CD4-positive, alpha-beta T cell (primary cell): ENCODE results near the gene DCAF8L2. TPM values are rescaled to one million over a fixed set of nuclear protein-coding genes. Genes with fewer than 3 reads are reported as not detected.
"Not testable (repeated sequence)": the region's sequence is repeated elsewhere in the genome, so short reads cannot be mapped to it uniquely, and the experiment has no call there.

Experiments
- ATAC-seq: fragments of 200-7000 bp; cut with Tn5 transposase; one replicate; pipeline ENCODE4 v1.10.0; 2022; ENCODE audit warnings: mild to moderate bottlenecking; ENCODE audit not compliant: poor library complexity
- CTCF ChIA-PET: fragments of 350-600 bp; sonication (Branson Sonifier 250); formaldehyde crosslinking; loops from one replicate; lab custom pipeline; 2021; ENCODE audit warnings: antibody characterized with exemption, inconsistent platforms; lab: Charles Lee
- POLR2A ChIA-PET: fragments of 350-600 bp; sonication (Branson Sonifier 250); formaldehyde crosslinking; loops from one replicate; lab custom pipeline; 2021; ENCODE audit warnings: antibody characterized with exemption, inconsistent platforms; lab: Charles Lee
- DNase-seq, 14 experiments: peaks; one replicate each; pipeline ENCODE4 v3.0.0-alpha.2; 2013 to 2020; ENCODE audit warnings: mixed read lengths in 2 of 14
- H3K27ac ChIP-seq, 2 donors: one replicate each; pipeline versions ENCODE4 v1.5.1 to v1.7.0; 2013; ENCODE audit warnings: low read length in 2 of 2, low read depth in 1 of 2, mild to moderate bottlenecking in 1 of 2
- H3K27me3 ChIP-seq, 2 experiments: 1 replicate in 1 of 2; 2 replicates in 1 of 2; pipeline versions ENCODE4 v1.6.1 to v1.7.0; 2013; ENCODE audit warnings: low read length in 2 of 2, control low read depth in 1 of 2, mild to moderate bottlenecking in 1 of 2, moderate library complexity in 1 of 2; ENCODE audit not compliant: insufficient read depth in 2 of 2, control insufficient read depth in 1 of 2
- H3K36me3 ChIP-seq: one replicate; pipeline ENCODE4 v1.6.1; 2013; ENCODE audit warnings: low read length, control low read depth; ENCODE audit not compliant: insufficient read depth
- H3K4me1 ChIP-seq: one replicate; pipeline ENCODE4 v1.6.1; 2013; ENCODE audit warnings: low read length, control low read depth; ENCODE audit not compliant: insufficient read depth
- H3K4me3 ChIP-seq: one replicate; pipeline ENCODE4 v1.5.1; 2013; ENCODE audit warnings: mild to moderate bottlenecking, low read length, moderate library complexity
- H3K9me3 ChIP-seq, 2 experiments: 1 replicate in 1 of 2; 2 replicates in 1 of 2; pipeline versions ENCODE4 v1.6.1 to v1.7.0; 2013; ENCODE audit warnings: low read length in 2 of 2, mild to moderate bottlenecking in 2 of 2, control low read depth in 1 of 2, moderate library complexity in 1 of 2; ENCODE audit not compliant: control insufficient read depth in 1 of 2, insufficient read depth in 1 of 2
- H3K27ac Mint-ChIP-seq: one replicate; pipeline ENCODE4 v1.8.0; 2020; ENCODE audit warnings: mixed read lengths
- H3K27me3 Mint-ChIP-seq: one replicate; pipeline ENCODE4 v1.8.0; 2021; ENCODE audit warnings: mixed read lengths
- H3K36me3 Mint-ChIP-seq: one replicate; pipeline ENCODE4 v1.8.0; 2021; ENCODE audit warnings: low read depth, mixed read lengths
- H3K4me1 Mint-ChIP-seq: one replicate; pipeline ENCODE4 v1.8.0; 2021; ENCODE audit warnings: low read depth, mixed read lengths
- H3K4me3 Mint-ChIP-seq: one replicate; pipeline ENCODE4 v1.8.0; 2020; ENCODE audit warnings: mild to moderate bottlenecking, mixed read lengths
- H3K9me3 Mint-ChIP-seq: one replicate; pipeline ENCODE4 v1.8.0; 2020; ENCODE audit warnings: mixed read lengths
- CTCF ChIP-seq: fragments of 200-600 bp; IDR thresholded peaks from one replicate; pipeline ENCODE4 v1.8.0; 2022; ENCODE audit warnings: antibody characterized with exemption, mild to moderate bottlenecking
- intact Hi-C, 2 experiments: fragments of 100-400 bp; cut with DNase I in 1 of 2; cut with micrococcal nuclease in 1 of 2; formaldehyde crosslinking; loops; one replicate each; pipeline versions ENCODE4 v1.15.1 to v1.9.0; 2023 to 2025; cut with DNase I, micrococcal nuclease
- total RNA-seq, 174 experiments: library from RNA in 2 of 174; stranded (reverse) in 2 of 174; gene quantifications; one replicate each; pipeline ENCODE4 v1.2.3 and lab custom pipeline; 2021 to 2026

The DCAF8L2 gene
- total RNA-seq, 2 experiments from 2014 or later, result not detected

DNA sequence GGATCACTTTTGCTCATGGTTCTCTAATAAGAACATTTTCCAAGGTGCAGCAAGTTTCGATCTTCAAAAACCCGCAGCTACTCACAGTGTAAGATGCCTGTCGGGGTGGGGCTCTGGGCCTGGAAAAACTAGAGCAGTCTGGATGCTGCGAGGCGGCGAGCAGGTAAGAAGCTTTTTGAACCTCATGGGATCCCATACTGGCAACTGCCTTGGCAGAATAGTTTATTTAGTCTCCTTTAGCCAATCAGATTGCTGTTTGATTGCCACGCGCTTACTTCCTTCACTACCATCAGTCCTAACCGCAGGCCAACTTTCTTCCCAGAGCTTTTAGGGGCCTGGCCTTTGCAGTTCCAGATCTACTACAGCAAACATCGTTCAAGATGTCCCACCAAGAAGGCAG lies 156.4 kb downstream of the DCAF8L2 start:
- no peaks in the 10 kb centered on the region for H3K36me3 Mint-ChIP-seq
- DNase-seq (no peak), ATAC-seq (no peak)
- no peak overlapping the region for H3K27ac Mint-ChIP-seq
- Histone ChIP-seq H3K9me3 (peaks cover 0 to 10% of the 10 kb centered on the region in 2 experiments), H3K27ac (no peak overlapping the region), H3K36me3 (no peaks in the 10 kb centered on the region), H3K4me1 (no peaks in the 10 kb centered on the region), H3K27me3 (no peaks in the 10 kb centered on the region), H3K4me3 (no peak overlapping the region)
- H3K4me1 Mint-ChIP-seq, result no peaks in the 10 kb centered on the region
- no peaks in the 10 kb centered on the region for H3K27me3 Mint-ChIP-seq
- POLR2A ChIA-PET, result no interaction called here
- no peaks in the 10 kb centered on the region for H3K9me3 Mint-ChIP-seq
- no peak for TF ChIP-seq CTCF
- intact Hi-C loops, result no loop called here
- CTCF ChIA-PET, result no interaction called here
- H3K4me3 Mint-ChIP-seq, result no peak overlapping the region

- DNase-seq, H3K4me3 Mint-ChIP-seq, H3K27ac ChIP-seq, H3K4me1 Mint-ChIP-seq, H3K27me3 ChIP-seq, H3K36me3 Mint-ChIP-seq, ATAC-seq, H3K4me1 ChIP-seq, H3K36me3 ChIP-seq, POLR2A ChIA-PET, H3K4me3 ChIP-seq, intact Hi-C loops, H3K27me3 Mint-ChIP-seq, H3K27ac Mint-ChIP-seq, H3K9me3 Mint-ChIP-seq, CTCF ChIA-PET: not testable (repeated sequence)
- H3K9me3 ChIP-seq, result peaks cover 0 to 15% of the 10 kb centered on the region in 2 experiments
Observed at GRCh38 chrX:27750298-27750697, 160.2 kb downstream of the DCAF8L2 start.

DNA sequence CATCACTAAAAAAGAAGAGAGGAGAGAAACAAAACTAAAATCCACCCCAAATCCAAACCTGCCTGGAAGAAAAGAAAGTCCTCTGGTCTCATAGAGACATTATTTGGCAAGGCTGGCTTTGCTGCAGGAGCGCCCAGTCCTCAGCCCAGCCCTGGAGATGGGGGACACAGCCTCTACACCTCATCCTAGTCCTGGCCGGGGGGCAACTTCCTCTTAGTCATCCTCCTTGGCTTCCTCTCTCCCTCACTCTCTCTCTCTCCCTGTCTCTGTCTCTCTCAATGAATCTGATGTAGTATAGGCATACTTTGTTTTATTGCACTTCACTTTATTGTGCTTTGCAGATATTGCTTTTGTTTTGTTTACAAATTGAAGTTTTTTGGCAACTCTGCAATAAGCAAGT lies 161.8 kb downstream of the DCAF8L2 start:
- no peak overlapping the region for H3K4me3 ChIP-seq
- ChIA-PET POLR2A (no interaction called here), CTCF (no interaction called here)
- H3K27ac ChIP-seq, result no peak overlapping the region
- H3K27me3 ChIP-seq, result no peaks in the 10 kb centered on the region
- no peaks in the 10 kb centered on the region for H3K4me1 ChIP-seq
- ATAC-seq (no peak), DNase-seq (no peak)
- intact Hi-C loops, result no loop called here
- H3K9me3 ChIP-seq, result peaks cover 0 to 9% of the 10 kb centered on the region in 2 experiments
- Mint-ChIP-seq H3K27ac (no peak overlapping the region), H3K9me3 (peaks cover 3% of the 10 kb centered on the region), H3K36me3 (no peaks in the 10 kb centered on the region), H3K4me3 (no peak overlapping the region), H3K4me1 (no peaks in the 10 kb centered on the region), H3K27me3 (no peaks in the 10 kb centered on the region)
- no peaks in the 10 kb centered on the region for H3K36me3 ChIP-seq
- TF ChIP-seq CTCF, result no peak

- Mint-ChIP-seq H3K36me3 (no peaks in the 10 kb centered on the region), H3K4me3 (no peak overlapping the region), H3K27me3 (no peaks in the 10 kb centered on the region), H3K4me1 (no peaks in the 10 kb centered on the region), H3K27ac (no peak overlapping the region), H3K9me3 (peaks cover 5% of the 10 kb centered on the region)
- intact Hi-C loops, result no loop called here
- POLR2A ChIA-PET, result no interaction called here
- CTCF ChIA-PET, result no interaction called here
- Histone ChIP-seq H3K9me3 (no peaks in the 10 kb centered on the region), H3K4me1 (no peaks in the 10 kb centered on the region), H3K27me3 (no peaks in the 10 kb centered on the region), H3K27ac (no peak overlapping the region), H3K4me3 (no peak overlapping the region), H3K36me3 (no peaks in the 10 kb centered on the region)
- no peak for TF ChIP-seq CTCF
- no peak for ATAC-seq
- no peak for DNase-seq
Observed at GRCh38 chrX:27765718-27766117, 175.6 kb downstream of the DCAF8L2 start.
